Keratinocyte (primary cell): ENCODE results near the gene MACROH2A2. TPM values are rescaled to one million over a fixed set of nuclear protein-coding genes. Genes with fewer than 3 reads are reported as not detected.

Source experiments
- DNase-seq: peaks from one replicate; pipeline ENCODE4 v3.0.0-alpha.2; 2011; ENCODE audit warnings: low read depth, missing footprints, low spot score
- FAIRE-seq: peaks from 2 replicates; lab custom pipeline; 2011; peaks lifted over from hg19 to GRCh38; lab: Jason Lieb, UNC
- H2AFZ ChIP-seq: 2 replicates; pipeline ENCODE4 v1.6.0; 2012; ENCODE audit warnings: low read length, control low read depth, inconsistent platforms; ENCODE audit not compliant: control insufficient read depth
- H3K27ac ChIP-seq: 2 replicates; pipeline ENCODE4 v1.5.1; 2011; ENCODE audit warnings: low read length; ENCODE audit not compliant: control insufficient read depth, insufficient read depth
- H3K27me3 ChIP-seq: 3 replicates; pipeline ENCODE4 v1.6.0; 2011; ENCODE audit warnings: low read length; ENCODE audit not compliant: control insufficient read depth, insufficient read depth; ENCODE audit errors: extremely low read depth
- H3K36me3 ChIP-seq, 2 experiments: 2 replicates in 1 of 2; 3 replicates in 1 of 2; pipeline ENCODE4 v1.5.1; 2011; ENCODE audit warnings: low read length in 2 of 2, mild to moderate bottlenecking in 1 of 2; ENCODE audit not compliant: control insufficient read depth in 2 of 2, insufficient read depth in 2 of 2; ENCODE audit errors: extremely low read depth in 1 of 2
- H3K4me1 ChIP-seq: 3 replicates; pipeline ENCODE4 v1.5.1; 2011; ENCODE audit warnings: low read length; ENCODE audit not compliant: control insufficient read depth, insufficient read depth; ENCODE audit errors: extremely low read depth
- H3K4me2 ChIP-seq: 3 replicates; pipeline ENCODE4 v1.6.0; 2011; ENCODE audit warnings: low read depth, low read length; ENCODE audit not compliant: control insufficient read depth, insufficient read depth; ENCODE audit errors: extremely low read depth
- H3K4me3 ChIP-seq, 3 experiments: fragments of 200-600 bp in 1 of 3; sonication (generic) in 1 of 3; 2 replicates in 2 of 3; 3 replicates in 1 of 3; pipeline ENCODE4 v1.5.1; 2011 to 2016; ENCODE audit warnings: low read length in 3 of 3, mild to moderate bottlenecking in 3 of 3, control low read depth in 2 of 3, inconsistent platforms in 1 of 3, low read depth in 1 of 3, mixed read lengths in 1 of 3, mixed run types in 1 of 3, moderate library complexity in 1 of 3; ENCODE audit not compliant: control insufficient read depth in 2 of 3, insufficient read depth in 2 of 3; ENCODE audit errors: extremely low read depth in 1 of 3
- H3K79me2 ChIP-seq: 2 replicates; pipeline ENCODE4 v1.6.0; 2012; ENCODE audit warnings: low read length; ENCODE audit not compliant: control insufficient read depth, insufficient read depth
- H3K9ac ChIP-seq: 3 replicates; pipeline ENCODE4 v1.6.0; 2011; ENCODE audit warnings: low read length; ENCODE audit not compliant: control insufficient read depth, insufficient read depth; ENCODE audit errors: extremely low read depth
- H3K9me1 ChIP-seq: 3 replicates; pipeline ENCODE4 v1.6.0; 2011; ENCODE audit warnings: low read length; ENCODE audit not compliant: control insufficient read depth, insufficient read depth; ENCODE audit errors: extremely low read depth
- H3K9me3 ChIP-seq: 2 replicates; pipeline ENCODE4 v1.5.1; 2012; ENCODE audit warnings: low read depth, low read length; ENCODE audit not compliant: control insufficient read depth
- H4K20me1 ChIP-seq: 3 replicates; pipeline ENCODE4 v1.6.0; 2011; ENCODE audit warnings: low read length; ENCODE audit not compliant: control insufficient read depth, insufficient read depth; ENCODE audit errors: extremely low read depth
- EZH2 ChIP-seq: IDR thresholded peaks from one replicate; pipeline ENCODE4 v1.6.1; 2012; ENCODE audit warnings: inconsistent platforms, mild to moderate bottlenecking, low read length, moderate library complexity
- dilution Hi-C: fragments of 300-500 bp; cut with MboI; formaldehyde crosslinking; loops from one replicate; pipeline ENCODE4 v1.7.0; 2020; ENCODE audit warnings: low sequenced_read_pairs; ENCODE audit not compliant: extremely low pct_ligation_motif_present
- polyA plus RNA-seq, 5 experiments: library from polyadenylated mRNA; depleted of rRNA in 3 of 5; stranded (reverse) in 3 of 5; stranded (forward) in 1 of 5; unstranded in 1 of 5; fragments of >200 nt; gene quantifications; 1 replicate in 1 of 5; 2 replicates in 3 of 5; 3 replicates in 1 of 5; pipeline versions ENCODE4 v1.2.1 to v1.2.3, GENCODE V29; 2011 to 2012; ENCODE audit warnings: missing spikeins in 2 of 5, low read depth in 1 of 5, low replicate concordance in 1 of 5
- TF ChIP-seq, protein P1 (sequence below), 3 experiments: IDR thresholded peaks in 1 of 3; conservative IDR thresholded peaks in 1 of 3; optimal IDR thresholded peaks in 1 of 3; 2 replicates in 2 of 3; 3 replicates in 1 of 3; pipeline versions ENCODE3 to v1.5.1; 2011; ENCODE audit warnings: low read length in 3 of 3, mild to moderate bottlenecking in 3 of 3, moderate library complexity in 2 of 3, control low read depth in 1 of 3, inconsistent platforms in 1 of 3; ENCODE audit not compliant: insufficient read depth in 2 of 3; ENCODE audit errors: extremely low read depth in 1 of 3

The MACROH2A2 gene
- polyA plus RNA-seq, 1 donor (not counting 4 experiments of a cell fraction or from before 2014, with no cell fraction given) = 11.6 TPM

- FAIRE-seq = no peak
- no peaks in the 10 kb centered on the region for H3K27me3 ChIP-seq
- H3K36me3 ChIP-seq = peaks cover 0 to 2% of the 10 kb centered on the region in 2 experiments
- dilution Hi-C loops = no loop called here
- no peak overlapping the region for H3K9ac ChIP-seq
- no peaks in the 10 kb centered on the region for H4K20me1 ChIP-seq
- peaks cover 7% of the 10 kb centered on the region for H3K79me2 ChIP-seq
- H3K4me2 ChIP-seq = no peak overlapping the region
- DNase-seq = no peak
- H3K9me3 ChIP-seq = no peaks in the 10 kb centered on the region
- H3K27ac ChIP-seq = no peak overlapping the region
- H2AFZ ChIP-seq = no peak overlapping the region
- peaks cover 29% of the 10 kb centered on the region for H3K4me1 ChIP-seq
- no peak for TF ChIP-seq EZH2
- TF ChIP-seq, protein P1, sequence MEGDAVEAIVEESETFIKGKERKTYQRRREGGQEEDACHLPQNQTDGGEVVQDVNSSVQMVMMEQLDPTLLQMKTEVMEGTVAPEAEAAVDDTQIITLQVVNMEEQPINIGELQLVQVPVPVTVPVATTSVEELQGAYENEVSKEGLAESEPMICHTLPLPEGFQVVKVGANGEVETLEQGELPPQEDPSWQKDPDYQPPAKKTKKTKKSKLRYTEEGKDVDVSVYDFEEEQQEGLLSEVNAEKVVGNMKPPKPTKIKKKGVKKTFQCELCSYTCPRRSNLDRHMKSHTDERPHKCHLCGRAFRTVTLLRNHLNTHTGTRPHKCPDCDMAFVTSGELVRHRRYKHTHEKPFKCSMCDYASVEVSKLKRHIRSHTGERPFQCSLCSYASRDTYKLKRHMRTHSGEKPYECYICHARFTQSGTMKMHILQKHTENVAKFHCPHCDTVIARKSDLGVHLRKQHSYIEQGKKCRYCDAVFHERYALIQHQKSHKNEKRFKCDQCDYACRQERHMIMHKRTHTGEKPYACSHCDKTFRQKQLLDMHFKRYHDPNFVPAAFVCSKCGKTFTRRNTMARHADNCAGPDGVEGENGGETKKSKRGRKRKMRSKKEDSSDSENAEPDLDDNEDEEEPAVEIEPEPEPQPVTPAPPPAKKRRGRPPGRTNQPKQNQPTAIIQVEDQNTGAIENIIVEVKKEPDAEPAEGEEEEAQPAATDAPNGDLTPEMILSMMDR (optimal IDR thresholded peaks at IDR 0.05 in 1 of 3, IDR thresholded peaks at IDR 0.05 in 1 of 3, conservative IDR thresholded peaks at IDR 0.05 in 1 of 3; ENCODE audit: extremely low read depth in 1 of 3, insufficient read depth in 2 of 3, low read length in 3 of 3) = no peak
- no peaks in the 10 kb centered on the region for H3K9me1 ChIP-seq
- H3K4me3 ChIP-seq = no peak overlapping the region
Measured at GRCh38 chr10:70139997-70140250, 87.3 kb downstream of the MACROH2A2 start.

DNA sequence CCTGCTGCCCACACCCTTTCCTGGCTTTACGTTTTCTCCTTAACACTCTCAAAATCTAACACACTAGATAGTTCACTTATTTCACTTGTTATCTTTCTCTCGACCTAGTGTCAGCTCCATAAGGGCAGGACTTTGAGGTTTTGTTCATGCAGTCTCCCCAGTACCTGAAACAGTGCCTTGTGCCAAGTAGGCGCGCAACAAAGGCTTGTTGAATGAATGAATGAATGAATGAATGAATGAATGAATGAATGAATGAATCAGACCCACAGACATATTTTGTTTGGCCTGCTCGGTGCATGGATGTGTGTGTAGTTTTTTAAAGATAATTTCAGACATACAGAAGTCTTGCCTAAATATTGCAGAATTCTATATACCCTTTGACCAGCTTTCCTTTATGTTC is 87.7 kb downstream of the MACROH2A2 start:
- FAIRE-seq (no peak), DNase-seq (no peak)
- TF ChIP-seq, protein P1 (optimal IDR thresholded peaks at IDR 0.05 in 1 of 3, IDR thresholded peaks at IDR 0.05 in 1 of 3, conservative IDR thresholded peaks at IDR 0.05 in 1 of 3; ENCODE audit: extremely low read depth in 1 of 3, insufficient read depth in 2 of 3, low read length in 3 of 3) = no peak
- TF ChIP-seq EZH2 = no peak
- H4K20me1 ChIP-seq = no peaks in the 10 kb centered on the region
- H3K27me3 ChIP-seq = no peaks in the 10 kb centered on the region
- no peaks in the 10 kb centered on the region for H3K9me1 ChIP-seq
- H2AFZ ChIP-seq = no peak overlapping the region
- H3K36me3 ChIP-seq = peaks cover 0 to 2% of the 10 kb centered on the region in 2 experiments
- H3K79me2 ChIP-seq = peaks cover 11% of the 10 kb centered on the region
- H3K4me1 ChIP-seq = peaks cover 32% of the 10 kb centered on the region
- dilution Hi-C loops = no loop called here
- H3K27ac ChIP-seq = no peak overlapping the region
- H3K9ac ChIP-seq = no peak overlapping the region
- no peaks in the 10 kb centered on the region for H3K9me3 ChIP-seq
- no peak overlapping the region for H3K4me3 ChIP-seq
- no peak overlapping the region for H3K4me2 ChIP-seq
